GM13977 (cell line): ENCODE measurements around the gene RXRA.

ENCODE experiments used
- DNase-seq: peaks from one replicate; pipeline ENCODE4 v3.0.0; 2012; ENCODE audit warnings: low spot score
- in situ Hi-C: fragments of 300-500 bp; cut with MboI; formaldehyde crosslinking; loops from one replicate; pipeline ENCODE4 v1.12.0; 2022; ENCODE audit warnings: low sequenced_read_pairs, low pct_unique_long_range_greater_than_20kb, mixed read lengths, inconsistent platforms; ENCODE audit not compliant: unreplicated experiment
- TF ChIP-seq, protein P1 (sequence below): IDR thresholded peaks from 2 replicates; pipeline ENCODE4 v1.5.1; 2012; ENCODE audit warnings: mild to moderate bottlenecking, control low read depth; ENCODE audit not compliant: insufficient read depth; ENCODE audit errors: extremely low read depth, missing control alignments

RXRA gene

DNA sequence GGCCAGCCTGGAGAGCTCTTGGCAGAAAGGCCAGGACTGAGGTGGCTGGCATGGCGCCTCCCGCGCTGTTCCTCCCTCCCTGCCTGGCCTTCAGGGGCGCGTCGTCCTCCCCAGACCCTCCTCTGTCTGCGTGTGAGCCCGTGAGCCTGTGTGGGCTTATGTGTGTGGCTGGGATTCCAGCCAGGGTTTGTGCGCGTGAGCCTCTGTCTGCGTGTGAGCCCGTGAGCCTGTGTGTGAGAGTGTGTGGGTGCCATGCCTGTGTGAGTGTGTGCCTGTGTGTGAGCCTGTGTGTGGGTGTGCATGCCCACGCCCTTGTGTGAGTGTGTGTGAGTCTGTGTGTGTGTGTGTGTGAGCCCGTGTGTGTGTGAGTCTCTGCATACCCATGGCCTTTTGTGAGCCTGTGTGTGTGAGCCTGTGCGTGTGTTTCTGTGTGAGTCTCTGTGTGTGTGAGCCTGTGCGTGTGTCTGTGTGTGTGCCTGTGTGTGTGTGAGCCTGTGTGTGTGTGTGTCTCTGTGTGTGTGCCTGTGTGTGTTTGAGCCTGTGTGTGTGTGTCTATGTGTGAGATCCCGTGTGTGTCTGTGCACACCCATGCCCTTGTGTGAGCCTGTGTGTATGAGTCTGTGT lies 13.0 kb downstream of the RXRA start:
- no peak for DNase-seq
- in situ Hi-C loops: no loop called here
- TF ChIP-seq, protein P1, sequence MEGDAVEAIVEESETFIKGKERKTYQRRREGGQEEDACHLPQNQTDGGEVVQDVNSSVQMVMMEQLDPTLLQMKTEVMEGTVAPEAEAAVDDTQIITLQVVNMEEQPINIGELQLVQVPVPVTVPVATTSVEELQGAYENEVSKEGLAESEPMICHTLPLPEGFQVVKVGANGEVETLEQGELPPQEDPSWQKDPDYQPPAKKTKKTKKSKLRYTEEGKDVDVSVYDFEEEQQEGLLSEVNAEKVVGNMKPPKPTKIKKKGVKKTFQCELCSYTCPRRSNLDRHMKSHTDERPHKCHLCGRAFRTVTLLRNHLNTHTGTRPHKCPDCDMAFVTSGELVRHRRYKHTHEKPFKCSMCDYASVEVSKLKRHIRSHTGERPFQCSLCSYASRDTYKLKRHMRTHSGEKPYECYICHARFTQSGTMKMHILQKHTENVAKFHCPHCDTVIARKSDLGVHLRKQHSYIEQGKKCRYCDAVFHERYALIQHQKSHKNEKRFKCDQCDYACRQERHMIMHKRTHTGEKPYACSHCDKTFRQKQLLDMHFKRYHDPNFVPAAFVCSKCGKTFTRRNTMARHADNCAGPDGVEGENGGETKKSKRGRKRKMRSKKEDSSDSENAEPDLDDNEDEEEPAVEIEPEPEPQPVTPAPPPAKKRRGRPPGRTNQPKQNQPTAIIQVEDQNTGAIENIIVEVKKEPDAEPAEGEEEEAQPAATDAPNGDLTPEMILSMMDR: no peak

DNA sequence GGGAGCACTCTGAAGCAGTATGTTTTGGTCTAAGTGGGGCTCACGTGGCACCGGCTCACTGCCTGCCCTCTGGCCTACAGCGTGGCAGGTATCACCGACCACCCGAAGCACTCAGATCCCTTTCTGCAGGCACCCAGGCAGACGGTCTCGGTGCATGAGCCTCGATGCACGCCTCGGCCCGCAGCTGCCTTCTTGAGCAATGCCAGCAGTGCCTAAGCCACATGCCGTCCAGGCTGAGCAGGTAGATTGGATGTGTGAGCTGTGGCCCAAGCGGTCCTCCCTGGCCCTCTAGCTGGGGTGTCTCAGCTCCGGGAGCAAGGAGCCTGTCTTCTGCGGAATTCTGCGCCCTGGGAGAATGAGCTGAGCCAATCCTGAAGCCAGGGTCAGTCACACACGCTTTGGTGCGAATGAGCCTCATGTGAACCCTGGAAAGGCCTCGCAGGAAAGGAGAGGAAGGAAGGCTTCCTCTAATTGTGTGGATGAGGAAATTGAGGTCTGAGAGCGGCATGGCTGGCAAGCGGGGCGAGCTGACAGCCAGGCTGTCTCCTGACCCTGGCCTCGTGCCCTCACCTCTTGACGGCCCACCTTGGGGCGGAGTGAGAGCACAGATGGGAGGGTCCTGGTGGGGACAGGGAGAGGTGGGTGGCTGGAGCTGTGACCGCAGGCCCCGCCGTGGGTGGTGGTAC lies 14.4 kb downstream of the RXRA start:
- DNase-seq: no peak
- in situ Hi-C loops: no loop called here
- TF ChIP-seq, protein P1: no peak

DNA sequence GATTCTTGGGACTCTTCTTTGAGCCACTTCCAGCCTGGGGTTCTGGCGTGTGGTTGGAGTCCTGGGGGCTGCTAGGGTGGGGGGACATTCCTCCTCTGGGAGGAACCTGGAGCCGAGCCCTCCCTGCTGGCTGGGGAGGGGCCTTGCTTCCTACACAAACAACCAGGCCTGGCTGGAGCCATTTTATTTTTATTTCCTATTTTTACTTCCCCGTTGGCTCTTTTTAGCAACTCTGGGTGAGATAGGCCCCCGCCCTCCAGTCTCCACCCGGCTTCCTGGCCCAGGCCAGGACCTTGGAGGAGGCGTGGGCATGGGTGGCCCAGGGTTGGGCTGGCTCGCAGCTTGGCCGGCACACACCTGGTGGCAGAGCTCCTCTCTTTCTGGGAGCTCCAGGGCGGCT lies 15.1 kb downstream of the RXRA start:
- no peak for DNase-seq
- TF ChIP-seq, protein P1: no peak
- in situ Hi-C loops: no loop called here

DNA sequence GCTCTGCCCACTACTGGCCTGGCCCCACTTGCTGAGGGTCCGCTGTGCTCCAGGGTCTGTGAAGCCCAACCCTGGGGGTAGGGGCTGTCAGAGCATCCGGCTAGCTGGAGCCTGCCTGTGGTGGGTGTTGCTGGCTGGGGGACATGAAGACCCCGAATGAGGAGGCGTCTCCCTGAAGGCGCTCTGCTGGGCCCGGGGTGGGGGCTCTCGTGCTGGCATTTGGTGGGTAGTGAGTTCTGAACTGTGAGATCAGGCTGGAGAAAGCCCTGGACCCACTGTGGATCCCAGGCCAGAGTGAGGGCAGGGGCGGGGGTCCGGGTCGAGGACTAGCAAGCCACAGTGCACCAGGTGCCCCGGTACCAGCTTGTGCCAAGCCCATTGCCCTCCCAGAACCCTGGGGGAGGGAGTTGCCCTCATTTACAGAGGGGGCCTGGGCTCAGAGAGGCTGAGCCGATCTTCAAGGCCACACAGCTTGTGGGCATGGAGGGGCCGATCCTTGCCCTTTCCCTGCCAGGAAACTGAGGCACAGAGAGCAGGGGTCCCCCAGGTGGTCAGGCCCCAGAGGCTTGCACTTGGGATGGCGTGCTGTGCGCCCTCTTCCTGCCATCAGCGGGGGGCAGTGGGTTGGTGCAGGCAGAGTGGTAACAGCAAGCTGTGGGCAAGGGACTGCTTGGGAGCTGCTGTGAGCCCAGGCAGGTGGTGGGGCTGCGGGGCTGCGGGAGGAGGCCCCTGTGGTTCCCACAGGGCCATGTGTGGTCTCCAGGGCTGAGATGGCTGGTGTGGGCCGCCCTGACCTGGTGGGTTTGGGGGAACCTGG lies 15.9 kb downstream of the RXRA start:
- no peak for DNase-seq
- TF ChIP-seq, protein P1: no peak
- in situ Hi-C loops: no loop called here

DNA sequence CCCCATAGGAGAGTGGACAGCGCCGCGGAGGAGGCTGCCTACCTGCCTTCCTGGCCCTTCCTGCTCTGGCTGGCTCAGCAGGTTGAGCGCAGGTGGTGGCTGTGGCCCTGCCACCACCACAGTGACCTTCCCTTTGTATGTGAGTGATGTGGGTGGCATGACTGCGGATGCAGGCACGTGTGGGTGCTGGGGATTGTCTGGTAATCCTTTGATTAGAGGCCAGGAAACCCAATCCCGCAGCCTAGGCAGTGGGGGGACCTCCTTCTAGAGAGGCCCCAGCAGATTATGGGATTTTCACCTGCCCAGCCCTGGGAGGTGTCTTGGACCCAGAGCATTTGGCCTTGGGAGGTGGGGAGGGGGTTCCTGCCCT lies 16.5 kb downstream of the RXRA start:
- TF ChIP-seq, protein P1: no peak
- no peak for DNase-seq
- in situ Hi-C loops: no loop called here

DNA sequence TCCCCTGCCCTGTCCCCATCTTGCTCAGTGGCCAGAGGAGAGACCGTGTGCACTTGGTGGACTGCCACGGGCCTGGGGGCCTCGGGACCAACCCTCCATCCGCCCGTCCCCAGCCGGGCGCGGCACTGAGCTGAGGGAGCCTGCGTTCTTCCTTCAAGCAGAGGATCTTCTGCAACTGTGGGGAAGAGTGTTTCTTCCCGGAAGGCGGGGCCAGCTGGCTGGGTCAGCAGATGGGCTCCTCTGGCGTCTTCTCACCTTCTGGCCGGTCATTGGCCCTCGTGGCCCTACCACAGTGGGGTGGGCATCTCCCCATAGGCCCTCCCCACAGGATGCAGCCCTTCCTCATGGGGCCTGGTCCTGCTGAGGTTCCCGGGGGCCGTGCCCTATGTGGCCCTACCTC lies 17.4 kb downstream of the RXRA start:
- TF ChIP-seq, protein P1: no peak
- no peak for DNase-seq
- in situ Hi-C loops: no loop called here
